HCT116 (cell line): ENCODE data around the gene NOP16. TPM values are rescaled to one million over a fixed set of nuclear protein-coding genes. Genes with fewer than 3 reads are reported as not detected.

Experiments
- ATAC-seq: fragments of 200-7000 bp; cut with Tn5 transposase; 2 replicates; pipeline ENCODE4 v1.9.1; 2020; ENCODE audit warnings: mild to moderate bottlenecking, moderate library complexity
- BruUV-seq: library from RNA; stranded (reverse); fragments of 400-500 nt; replicated peaks from 2 replicates; lab custom pipeline; 2021; lab: Mats Ljungman, UMichigan
- CTCF ChIA-PET: fragments of 300-600 bp; sonication (Branson Sonifier 250); formaldehyde crosslinking; loops from one replicate; lab custom pipeline; 2021; ENCODE audit warnings: antibody characterized with exemption; lab: Charles Lee
- POLR2A ChIA-PET: fragments of 300-600, 350-600 bp; sonication (Branson Sonifier 250); formaldehyde crosslinking; loops from one replicate; lab custom pipeline; 2021; ENCODE audit warnings: antibody characterized with exemption; lab: Charles Lee
- RAD21 ChIA-PET, 2 experiments: fragments of 300-600 bp; sonication (Branson Sonifier 250); formaldehyde crosslinking; loops; one replicate each; lab custom pipeline; 2023; ENCODE audit warnings: low total read pairs in 2 of 2; ENCODE audit not compliant: uncharacterized antibody in 2 of 2, unreplicated experiment in 2 of 2, low non-redundant PET in 1 of 2; lab: Charles Lee
- DNase-seq: peaks from one replicate; pipeline ENCODE4 v3.0.0-alpha.2; 2010; ENCODE audit warnings: low read depth, low spot score
- H2AFZ ChIP-seq: fragments of 200-600 bp; shearing (Covaris generic), sonication (generic); 2 replicates; pipeline ENCODE4 v1.6.1; 2017; ENCODE audit warnings: low read depth, mixed run types, mixed read lengths, antibody characterized with exemption, low read length; ENCODE audit not compliant: poor library complexity, severe bottlenecking
- H3K27ac ChIP-seq: 2 replicates; pipeline ENCODE4 v1.5.1; 2012; ENCODE audit warnings: low read depth, low read length
- H3K27me3 ChIP-seq: fragments of 200-600 bp; sonication (generic); 2 replicates; pipeline ENCODE4 v1.6.1; 2016; ENCODE audit warnings: mixed run types, low read length, mixed read lengths; ENCODE audit not compliant: insufficient read depth
- H3K36me3 ChIP-seq, 2 experiments: fragments of 200-500 bp in 1 of 2; fragments of 200-600 bp in 1 of 2; sonication (Bioruptor generic) in 1 of 2; sonication (generic) in 1 of 2; 2 replicates each; pipeline versions ENCODE4 v1.5.1 to v1.6.1; 2014 to 2016; ENCODE audit warnings: low read length in 2 of 2, inconsistent platforms in 1 of 2, mixed read lengths in 1 of 2, mixed run types in 1 of 2; ENCODE audit not compliant: insufficient read depth in 2 of 2, control insufficient read depth in 1 of 2
- H3K4me1 ChIP-seq, 2 experiments: fragments of 200-600 bp in 1 of 2; sonication (generic) in 1 of 2; 2 replicates each; pipeline versions ENCODE4 v1.5.1 to v1.6.1; 2012 to 2017; ENCODE audit warnings: low read length in 2 of 2, inconsistent platforms in 1 of 2, mild to moderate bottlenecking in 1 of 2, mixed read lengths in 1 of 2, mixed run types in 1 of 2, moderate library complexity in 1 of 2; ENCODE audit not compliant: insufficient read depth in 2 of 2, control insufficient read depth in 1 of 2
- H3K4me2 ChIP-seq: fragments of 200-600 bp; sonication (generic); 2 replicates; pipeline ENCODE4 v1.6.1; 2017; ENCODE audit warnings: mixed run types, low read length, mixed read lengths
- H3K4me3 ChIP-seq, 2 experiments: fragments of 200-600 bp in 1 of 2; sonication (generic) in 1 of 2; replicated peaks in 1 of 2; 2 replicates each; pipeline ENCODE4 v1.5.1; 2011 to 2016; ENCODE audit warnings: low read length in 2 of 2, control low read depth in 1 of 2, low read depth in 1 of 2, mild to moderate bottlenecking in 1 of 2, mixed read lengths in 1 of 2, mixed run types in 1 of 2
- H3K79me2 ChIP-seq: fragments of 200-600 bp; sonication (generic); 2 replicates; pipeline ENCODE4 v1.6.1; 2017; ENCODE audit warnings: mild to moderate bottlenecking, mixed run types, low read length, moderate library complexity, mixed read lengths; ENCODE audit not compliant: insufficient read depth
- H3K9ac ChIP-seq: fragments of 200-600 bp; sonication (generic); 2 replicates; pipeline ENCODE4 v1.6.1; 2016; ENCODE audit warnings: low read length, mixed read lengths
- H3K9me2 ChIP-seq: fragments of 200-600 bp; sonication (generic), shearing (Covaris generic); 2 replicates; pipeline ENCODE4 v1.6.1; 2017; ENCODE audit warnings: mixed run types, mild to moderate bottlenecking, moderate library complexity; ENCODE audit not compliant: insufficient read depth
- H3K9me3 ChIP-seq, 2 experiments: fragments of 200-500 bp in 1 of 2; fragments of 200-600 bp in 1 of 2; sonication (Bioruptor generic) in 1 of 2; sonication (generic) in 1 of 2; 2 replicates each; pipeline ENCODE4 v1.6.1; 2014 to 2017; ENCODE audit warnings: low read length in 2 of 2, mixed read lengths in 2 of 2, inconsistent platforms in 1 of 2, low read depth in 1 of 2, mild to moderate bottlenecking in 1 of 2, mixed run types in 1 of 2, moderate library complexity in 1 of 2; ENCODE audit not compliant: control insufficient read depth in 1 of 2, insufficient read depth in 1 of 2
- H4K20me1 ChIP-seq: fragments of 200-600 bp; sonication (generic), shearing (Covaris generic); 2 replicates; pipeline ENCODE4 v1.6.1; 2017; ENCODE audit warnings: mixed run types, mild to moderate bottlenecking, moderate library complexity; ENCODE audit not compliant: insufficient read depth
- ELF1 ChIP-seq: IDR thresholded peaks from 2 replicates; pipeline ENCODE4 v1.6.1; 2012; ENCODE audit warnings: low read depth, borderline replicate concordance
- FOSL1 ChIP-seq: IDR thresholded peaks from 2 replicates; pipeline ENCODE4 v1.6.1; 2012; ENCODE audit warnings: low read depth
- POLR2AphosphoS5 ChIP-seq: IDR thresholded peaks from 2 replicates; pipeline ENCODE4 v1.6.1; 2011; ENCODE audit warnings: mild to moderate bottlenecking, low read depth, low read length, moderate library complexity
- TCF7L2 ChIP-seq: IDR thresholded peaks from 2 replicates; pipeline ENCODE4 v1.7.0; 2011; ENCODE audit warnings: borderline replicate concordance, inconsistent platforms; ENCODE audit not compliant: insufficient read depth, insufficient read length; ENCODE audit errors: extremely low read depth
- intact Hi-C: fragments of 100-400 bp; cut with micrococcal nuclease; formaldehyde crosslinking; loops from 2 replicates; pipeline ENCODE4 v1.10.0; 2022
- total RNA-seq: library from RNA; stranded (reverse); gene quantifications from one replicate; pipeline ENCODE4 v1.2.1, GENCODE V29; 2021; ENCODE audit not compliant: unreplicated experiment
- TF ChIP-seq, protein P1 (sequence below): IDR thresholded peaks from 2 replicates; pipeline ENCODE4 v1.6.1; 2012

The NOP16 gene
- total RNA-seq, 1 experiment from 2014 or later = 67.1 TPM

- H3K4me1 ChIP-seq = peaks cover 9 to 13% of the 10 kb centered on the region in 2 experiments; a peak in 3 of 4 replicates
- peaks cover 31 to 66% of the 10 kb centered on the region in 2 experiments; a peak in 3 of 4 replicates for H3K36me3 ChIP-seq
- H3K27me3 ChIP-seq = no peaks in the 10 kb centered on the region
- ChIA-PET CTCF (no interaction called here), RAD21 (no interaction called here), POLR2A (no interaction called here)
- no peaks in the 10 kb centered on the region for H3K9me3 ChIP-seq
- intact Hi-C loops = no loop called here
- no peak for DNase-seq
- ATAC-seq = no peak
- no peak overlapping the region for H3K4me3 ChIP-seq
- H2AFZ ChIP-seq = no peak overlapping the region
- H3K79me2 ChIP-seq = peaks cover 47% of the 10 kb centered on the region
- no peaks in the 10 kb centered on the region for H3K9me2 ChIP-seq
- H4K20me1 ChIP-seq = peaks cover 13% of the 10 kb centered on the region; the same call in 1 of the 2 replicates
- H3K27ac ChIP-seq = no peak overlapping the region
- no peak overlapping the region for H3K9ac ChIP-seq
- no TSS peak for BruUV-seq
- TF ChIP-seq, protein P1, sequence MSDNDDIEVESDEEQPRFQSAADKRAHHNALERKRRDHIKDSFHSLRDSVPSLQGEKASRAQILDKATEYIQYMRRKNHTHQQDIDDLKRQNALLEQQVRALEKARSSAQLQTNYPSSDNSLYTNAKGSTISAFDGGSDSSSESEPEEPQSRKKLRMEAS = no peak
- TF ChIP-seq POLR2AphosphoS5 = no peak
- H3K4me2 ChIP-seq = no peak overlapping the region
These were observed 4.0 kb downstream of the NOP16 start for GRCh38 chr5:176384366-176384930.

GRCh38 chr5:176383961-176384360, 4.4 kb downstream of the NOP16 start:
- H3K36me3 ChIP-seq = peaks cover 31 to 68% of the 10 kb centered on the region in 2 experiments; a peak in 3 of 4 replicates

More at GRCh38 chr5:176383961-176384360, 4.4 kb downstream of the NOP16 start:
- BruUV-seq = no TSS peak
- Histone ChIP-seq H3K4me3 (no peak overlapping the region), H3K4me1 (peaks cover 9 to 13% of the 10 kb centered on the region in 2 experiments; a peak in 3 of 4 replicates), H3K4me2 (no peak overlapping the region), H3K79me2 (peaks cover 45% of the 10 kb centered on the region), H2AFZ (no peak overlapping the region), H4K20me1 (peaks cover 13% of the 10 kb centered on the region; the same call in 1 of the 2 replicates), H3K27me3 (no peaks in the 10 kb centered on the region), H3K9me2 (no peaks in the 10 kb centered on the region), H3K27ac (no peak overlapping the region), H3K9me3 (no peaks in the 10 kb centered on the region), H3K9ac (no peak overlapping the region)
- ATAC-seq (no peak), DNase-seq (no peak)
- intact Hi-C loops = no loop called here
- ChIA-PET CTCF (no interaction called here), RAD21 (no interaction called here), POLR2A (no interaction called here)
- no peak for TF ChIP-seq FOSL1
- TF ChIP-seq POLR2AphosphoS5 = no peak
- no peak for TF ChIP-seq ELF1
- no peak for TF ChIP-seq TCF7L2
